Muscle layer of duodenum (tissue), 2 donors: ENCODE data around the gene ARL4C.

Experiments
- H3K27ac ChIP-seq: one replicate; pipeline ENCODE4 v1.7.0; 2013; ENCODE audit warnings: mild to moderate bottlenecking, low read length
- H3K27me3 ChIP-seq: one replicate; pipeline ENCODE4 v1.7.0; 2013; ENCODE audit warnings: low read depth, mild to moderate bottlenecking, control low read depth, low read length
- H3K36me3 ChIP-seq, 2 donors: one replicate each; pipeline ENCODE4 v1.7.0; 2013; ENCODE audit warnings: low read length in 2 of 2, control low read depth in 1 of 2, mild to moderate bottlenecking in 1 of 2; ENCODE audit not compliant: insufficient read depth in 2 of 2, control insufficient read depth in 1 of 2
- H3K4me1 ChIP-seq, 2 donors: one replicate each; pipeline ENCODE4 v1.7.0; 2013; ENCODE audit warnings: low read length in 2 of 2, mild to moderate bottlenecking in 2 of 2, control low read depth in 1 of 2, moderate library complexity in 1 of 2; ENCODE audit not compliant: insufficient read depth in 2 of 2, control insufficient read depth in 1 of 2
- H3K4me3 ChIP-seq, 2 donors: one replicate each; pipeline ENCODE4 v1.7.0; 2013; ENCODE audit warnings: low read length in 2 of 2, low read depth in 1 of 2, mild to moderate bottlenecking in 1 of 2
- H3K9me3 ChIP-seq, 2 donors: one replicate each; pipeline ENCODE4 v1.7.0; 2013; ENCODE audit warnings: low read length in 2 of 2, control low read depth in 1 of 2, mild to moderate bottlenecking in 1 of 2; ENCODE audit not compliant: control insufficient read depth in 1 of 2
- donor health status: healthy.

ARL4C gene

GRCh38 chr2:234496055-234496834 is 636 bp downstream of the ARL4C start:
- H3K4me3 ChIP-seq: peak overlapping the region; percentile 67 to 75
- H3K27ac ChIP-seq: peak overlapping the region; percentile 52
- H3K27me3 ChIP-seq: peaks cover 4% of the 10 kb centered on the region
- peaks cover 0 to 13% of the 10 kb centered on the region in 2 donors for H3K4me1 ChIP-seq
- H3K36me3 ChIP-seq: no peaks in the 10 kb centered on the region
- no peaks in the 10 kb centered on the region for H3K9me3 ChIP-seq

- no peaks in the 10 kb centered on the region for H3K9me3 ChIP-seq
- no peaks in the 10 kb centered on the region for H3K36me3 ChIP-seq
- H3K4me3 ChIP-seq: peak overlapping the region; percentile 67 to 75
- H3K27me3 ChIP-seq: peaks cover 4% of the 10 kb centered on the region
- H3K4me1 ChIP-seq: peaks cover 0 to 13% of the 10 kb centered on the region in 2 donors
- peak overlapping the region; percentile 52 for H3K27ac ChIP-seq
Observed at GRCh38 chr2:234495251-234496054, 1.4 kb downstream of the ARL4C start.

GRCh38 chr2:234494361-234495250 is 2.3 kb downstream of the ARL4C start:
- peak overlapping the region; percentile 17 for H3K27ac ChIP-seq
- H3K27me3 ChIP-seq: peaks cover 4% of the 10 kb centered on the region
- no peaks in the 10 kb centered on the region for H3K36me3 ChIP-seq
- H3K4me1 ChIP-seq: peaks cover 0 to 13% of the 10 kb centered on the region in 2 donors
- H3K9me3 ChIP-seq: no peaks in the 10 kb centered on the region
- peak overlapping the region; percentile 67 to 75 for H3K4me3 ChIP-seq

GRCh38 chr2:234493796-234494195 is 3.1 kb downstream of the ARL4C start:
- Histone ChIP-seq H3K27me3 (peaks cover 4% of the 10 kb centered on the region), H3K9me3 (no peaks in the 10 kb centered on the region), H3K4me1 (peaks cover 0 to 13% of the 10 kb centered on the region in 2 donors), H3K36me3 (no peaks in the 10 kb centered on the region), H3K4me3 (peak overlapping the region in 1 of 2 donors; percentile 53), H3K27ac (peak overlapping the region; percentile 72)

GRCh38 chr2:234492717-234493485 is 4.0 kb downstream of the ARL4C start:
- H3K4me1 ChIP-seq: peaks cover 0 to 13% of the 10 kb centered on the region in 2 donors
- no peaks in the 10 kb centered on the region for H3K9me3 ChIP-seq
- H3K27ac ChIP-seq: peak overlapping the region; percentile 72
- H3K36me3 ChIP-seq: no peaks in the 10 kb centered on the region
- H3K4me3 ChIP-seq: peak overlapping the region in 1 of 2 donors; percentile 53
- H3K27me3 ChIP-seq: peaks cover 4% of the 10 kb centered on the region

GRCh38 chr2:234491897-234492296 is 5.0 kb downstream of the ARL4C start:
- Histone ChIP-seq H3K27me3 (peaks cover 4% of the 10 kb centered on the region), H3K4me3 (no peak overlapping the region), H3K27ac (no peak overlapping the region), H3K9me3 (no peaks in the 10 kb centered on the region), H3K36me3 (no peaks in the 10 kb centered on the region), H3K4me1 (peaks cover 0 to 13% of the 10 kb centered on the region in 2 donors)

- peaks cover 0 to 13% of the 10 kb centered on the region in 2 donors for H3K4me1 ChIP-seq
- H3K9me3 ChIP-seq: no peaks in the 10 kb centered on the region
- peaks cover 4% of the 10 kb centered on the region for H3K27me3 ChIP-seq
- H3K36me3 ChIP-seq: no peaks in the 10 kb centered on the region
- H3K4me3 ChIP-seq: no peak overlapping the region
- H3K27ac ChIP-seq: peak overlapping the region; percentile 35
Observed at GRCh38 chr2:234491281-234491680, 5.6 kb downstream of the ARL4C start.

- Histone ChIP-seq H3K4me3 (no peak overlapping the region), H3K27ac (peak overlapping the region; percentile 35)
Observed at GRCh38 chr2:234490271-234491091, 6.4 kb downstream of the ARL4C start.

GRCh38 chr2:234488913-234489451 is 7.9 kb downstream of the ARL4C start:
- Histone ChIP-seq H3K27ac (no peak overlapping the region), H3K4me1 (no peaks in the 10 kb centered on the region), H3K36me3 (no peaks in the 10 kb centered on the region), H3K9me3 (no peaks in the 10 kb centered on the region), H3K4me3 (no peak overlapping the region), H3K27me3 (peaks cover 4% of the 10 kb centered on the region)

More at GRCh38 chr2:234490271-234491091, 6.4 kb downstream of the ARL4C start:
- H3K36me3 ChIP-seq: no peaks in the 10 kb centered on the region
- peaks cover 0 to 8% of the 10 kb centered on the region in 2 donors for H3K4me1 ChIP-seq
- H3K27me3 ChIP-seq: peaks cover 4% of the 10 kb centered on the region
- H3K9me3 ChIP-seq: no peaks in the 10 kb centered on the region
